Liver (tissue), 9 donors: Measurements from ENCODE around the gene FAM83B. TPM values are rescaled to one million over a fixed set of nuclear protein-coding genes. Genes with fewer than 3 reads are reported as not detected.

Experiments used
- DNase-seq: peaks from one replicate; pipeline ENCODE4 v3.0.0-alpha.2; 2017; ENCODE audit warnings: low spot score
- H3K27ac ChIP-seq, 2 donors: one replicate each; pipeline ENCODE4 v1.7.0; 2013; ENCODE audit warnings: inconsistent platforms in 2 of 2, low read length in 2 of 2, control low read depth in 1 of 2, low read depth in 1 of 2, mild to moderate bottlenecking in 1 of 2
- H3K27me3 ChIP-seq, 4 donors: one replicate each; pipeline versions ENCODE4 v1.6.1 to v1.7.0; 2013; ENCODE audit warnings: low read length in 3 of 4, inconsistent platforms in 1 of 4, mild to moderate bottlenecking in 1 of 4, moderate library complexity in 1 of 4; ENCODE audit not compliant: control insufficient read depth in 4 of 4, insufficient read depth in 4 of 4
- H3K36me3 ChIP-seq, 4 donors: one replicate each; pipeline versions ENCODE4 v1.6.1 to v1.7.0; 2013; ENCODE audit warnings: low read length in 3 of 4, mild to moderate bottlenecking in 3 of 4, low read depth in 1 of 4, moderate library complexity in 1 of 4; ENCODE audit not compliant: control insufficient read depth in 4 of 4, insufficient read depth in 3 of 4
- H3K4me1 ChIP-seq, 4 donors: one replicate each; pipeline versions ENCODE4 v1.6.1 to v1.7.0; 2013; ENCODE audit warnings: low read length in 3 of 4, mild to moderate bottlenecking in 3 of 4, moderate library complexity in 1 of 4; ENCODE audit not compliant: control insufficient read depth in 4 of 4, insufficient read depth in 4 of 4
- H3K4me3 ChIP-seq, 3 donors: one replicate each; pipeline versions ENCODE4 v1.6.1 to v1.7.0; 2013; ENCODE audit warnings: low read length in 3 of 3, control low read depth in 1 of 3, low read depth in 1 of 3, mild to moderate bottlenecking in 1 of 3
- H3K9ac ChIP-seq, 2 donors: one replicate each; pipeline ENCODE4 v1.7.0; 2013; ENCODE audit warnings: low read length in 2 of 2, mild to moderate bottlenecking in 2 of 2, moderate library complexity in 2 of 2, control low read depth in 1 of 2, low read depth in 1 of 2
- H3K9me3 ChIP-seq, 4 donors: one replicate each; pipeline versions ENCODE4 v1.6.1 to v1.7.0; 2013; ENCODE audit warnings: low read length in 3 of 4; ENCODE audit not compliant: control insufficient read depth in 4 of 4
- ATF3 ChIP-seq: IDR thresholded peaks from 2 replicates; pipeline ENCODE4 v1.6.1; 2016; ENCODE audit warnings: antibody characterized with exemption
- CTCF ChIP-seq: fragments of 150-350 bp; IDR thresholded peaks from 2 replicates; pipeline ENCODE4 v1.5.1; 2017; ENCODE audit warnings: improper control_type of control experiment, low read depth, low read length; ENCODE audit not compliant: missing input control
- REST ChIP-seq: IDR thresholded peaks from 2 replicates; pipeline ENCODE4 v1.6.1; 2016; ENCODE audit warnings: antibody characterized with exemption, mild to moderate bottlenecking
- WGBS: extraction: QIAGEN DNeasy Blood & Tissue Kit; methylation state at CpG from one replicate; pipeline ENCODE4 v1.1.7; 2013; 5-methylcytosine and 5-hydroxymethylcytosine counted together
- polyA plus RNA-seq, 2 donors: library from polyadenylated mRNA; stranded (reverse) in 1 of 2; unstranded in 1 of 2; fragments of 200-250 nt in 1 of 2; fragments of >200 nt in 1 of 2; fragmentation: Nextera tagmentation in 1 of 2; extraction: Ambion mirVana in 1 of 2; gene quantifications; one replicate each; pipeline versions ENCODE4 v1.2.1 to v1.2.3, GENCODE V29; 2013 to 2015
- total RNA-seq, 2 donors: library from RNA; depleted of rRNA; stranded (reverse); fragments of >200 nt; gene quantifications; one replicate each; pipeline ENCODE4 v1.2.3, GENCODE V29; 2014
- donor health status: healthy.
- donor health status: healthy.
- donor health status: healthy.
- donor health status: healthy.
- donor health status: healthy.

Gene FAM83B
- total and polyA plus RNA-seq, 4 donors: 0.07 to 0.50 (median 0.16) TPM

GRCh38 chr6:54990001-54990400, 143.4 kb downstream of the FAM83B start:
- no peaks in the 10 kb centered on the region for H3K4me1 ChIP-seq
- no peak overlapping the region for H3K27ac ChIP-seq
- TF ChIP-seq ATF3: no peak
- TF ChIP-seq REST: no peak
- TF ChIP-seq CTCF: no peak
- no peak for DNase-seq
- WGBS: 24% methylated on average over 3 of the region's 3 CpGs
- H3K27me3 ChIP-seq: peaks cover 0 to 3% (median 0%) of the 10 kb centered on the region in 4 donors
- no peak overlapping the region for H3K9ac ChIP-seq
- H3K4me3 ChIP-seq: no peak overlapping the region
- peaks cover 0 to 4% (median 0%) of the 10 kb centered on the region in 4 donors for H3K9me3 ChIP-seq
- no peaks in the 10 kb centered on the region for H3K36me3 ChIP-seq
